Heart left ventricle (tissue), 13 donors: ENCODE results near the gene TNIP1.

ENCODE experiments used
- POLR2A ChIP-seq, 2 donors: fragments of 450-650 bp; IDR thresholded peaks; one replicate each; pipeline ENCODE4 v1.6.1; 2017; ENCODE audit warnings: antibody characterized with exemption in 2 of 2, mild to moderate bottlenecking in 2 of 2, moderate library complexity in 2 of 2
- TF ChIP-seq, protein P1 (sequence below), 12 donors: fragments of 200-600 bp; sonication (generic) in 4 of 12; IDR thresholded peaks; one replicate each; pipeline versions ENCODE4 v1.5.0 to v1.8.0; 2018 to 2022; ENCODE audit warnings: antibody characterized with exemption in 12 of 12, mild to moderate bottlenecking in 5 of 12
- donor health status: ischemic (EF 13 %, LVEDD 7.1; RV severe dilation, severe dysfunction).
- donor health status: DM: no; HTN: yes; CAD: no.
- donor health status: DM: no; HTN: no; CAD: no.
- donor health status: ischemic (EF 25% LVEDD 6.9; RV normal size, moderate dysfunction).
- donor health status: ischemic (EF 25% LVEDD 5.7; RV mildly dilated, moderate dysfunction).
- donor health status: ischemic (EF 35%, LVEDD 5.7; RV mildly dilated, moderate dysfunction).
- donor health status: nonischemic (EF 11% LVEDD 7.7; RV severe dilation, severe dysfunction).
- donor health status: DM: yes; HTN: yes; CAD: no.
- donor health status: PGD.
- donor health status: ischemic (EF 29% LVEDD 5.4; RV normal size, mild dysfunction).
- donor health status: nonischemic (EF 23%, LVEDD 6.1; RV moderate dilation, normal function).

DNA sequence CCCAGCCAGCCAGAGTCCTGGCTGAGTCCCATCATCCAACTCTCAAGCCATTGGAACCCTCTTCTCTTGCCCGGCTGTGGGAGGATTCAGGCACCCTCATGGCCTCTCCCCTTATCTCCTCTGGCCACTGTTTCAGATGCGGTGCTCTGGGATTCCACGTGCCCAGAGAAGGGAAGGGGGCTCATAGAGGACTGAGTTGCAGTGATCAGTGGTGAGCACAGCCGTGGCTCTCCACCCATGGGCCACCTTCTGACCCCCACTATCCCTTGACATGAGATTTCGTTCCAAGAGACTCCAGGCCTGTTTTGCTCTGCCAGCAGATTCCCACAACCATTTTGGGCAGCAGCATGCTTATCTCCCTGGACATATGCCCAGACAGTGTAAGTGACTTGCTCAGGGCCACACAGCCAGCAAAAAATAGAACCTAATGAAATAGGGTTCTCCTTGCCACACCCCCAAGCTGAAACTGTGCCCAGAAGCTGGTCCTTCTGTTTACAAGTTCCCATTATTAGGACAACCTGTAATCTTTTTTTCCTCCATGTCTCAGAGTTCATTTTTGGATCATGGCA, 57.7 kb downstream of the TNIP1 start:
- TF ChIP-seq, protein P1, sequence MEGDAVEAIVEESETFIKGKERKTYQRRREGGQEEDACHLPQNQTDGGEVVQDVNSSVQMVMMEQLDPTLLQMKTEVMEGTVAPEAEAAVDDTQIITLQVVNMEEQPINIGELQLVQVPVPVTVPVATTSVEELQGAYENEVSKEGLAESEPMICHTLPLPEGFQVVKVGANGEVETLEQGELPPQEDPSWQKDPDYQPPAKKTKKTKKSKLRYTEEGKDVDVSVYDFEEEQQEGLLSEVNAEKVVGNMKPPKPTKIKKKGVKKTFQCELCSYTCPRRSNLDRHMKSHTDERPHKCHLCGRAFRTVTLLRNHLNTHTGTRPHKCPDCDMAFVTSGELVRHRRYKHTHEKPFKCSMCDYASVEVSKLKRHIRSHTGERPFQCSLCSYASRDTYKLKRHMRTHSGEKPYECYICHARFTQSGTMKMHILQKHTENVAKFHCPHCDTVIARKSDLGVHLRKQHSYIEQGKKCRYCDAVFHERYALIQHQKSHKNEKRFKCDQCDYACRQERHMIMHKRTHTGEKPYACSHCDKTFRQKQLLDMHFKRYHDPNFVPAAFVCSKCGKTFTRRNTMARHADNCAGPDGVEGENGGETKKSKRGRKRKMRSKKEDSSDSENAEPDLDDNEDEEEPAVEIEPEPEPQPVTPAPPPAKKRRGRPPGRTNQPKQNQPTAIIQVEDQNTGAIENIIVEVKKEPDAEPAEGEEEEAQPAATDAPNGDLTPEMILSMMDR (IDR thresholded peaks at IDR 0.05) = no peak
- peak in 1 of 2 donors; percentile 14 for TF ChIP-seq POLR2A (IDR thresholded peaks at IDR 0.05)
